CD4-positive, alpha-beta T cell treated with Interleukin-15 for 4 hours (primary cell): Measurements from ENCODE around the gene HMGB2.

ENCODE experiments used
- DNase-seq: peaks from one replicate; pipeline ENCODE4 v3.0.0-alpha.2; 2020; ENCODE audit warnings: low spot score

HMGB2 gene

DNA sequence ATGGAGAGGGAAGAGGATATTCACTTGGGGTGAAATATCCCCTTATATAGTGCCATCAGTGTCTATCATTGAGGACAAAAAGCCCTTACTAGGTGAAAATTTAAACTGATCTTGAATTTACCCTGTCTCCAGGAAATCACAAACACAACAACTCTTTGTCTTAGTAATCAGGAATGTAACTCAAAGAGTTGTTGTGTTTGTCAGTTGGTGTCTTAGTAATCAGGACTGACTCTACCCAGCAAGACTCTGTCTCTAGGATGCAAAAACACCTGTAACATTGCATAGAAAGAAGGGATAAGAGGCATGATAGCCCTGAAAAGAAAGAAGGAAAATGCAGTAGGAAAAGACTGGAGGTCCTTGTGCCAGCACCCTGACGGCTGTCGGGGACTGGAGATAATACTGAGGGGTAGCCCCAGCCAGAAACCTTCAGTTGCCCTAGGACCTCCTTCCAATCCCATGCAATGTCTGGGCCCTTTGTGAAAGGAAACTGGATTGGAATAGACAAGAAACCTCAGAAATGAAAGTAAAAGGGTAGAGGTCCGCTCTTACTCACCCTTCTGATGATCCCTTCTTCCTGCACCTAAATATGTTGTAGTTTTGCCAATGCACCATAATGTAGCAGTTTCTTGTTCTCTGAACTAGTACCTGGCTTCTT lies 45.3 kb downstream of the HMGB2 start:
- no peak for DNase-seq

DNA sequence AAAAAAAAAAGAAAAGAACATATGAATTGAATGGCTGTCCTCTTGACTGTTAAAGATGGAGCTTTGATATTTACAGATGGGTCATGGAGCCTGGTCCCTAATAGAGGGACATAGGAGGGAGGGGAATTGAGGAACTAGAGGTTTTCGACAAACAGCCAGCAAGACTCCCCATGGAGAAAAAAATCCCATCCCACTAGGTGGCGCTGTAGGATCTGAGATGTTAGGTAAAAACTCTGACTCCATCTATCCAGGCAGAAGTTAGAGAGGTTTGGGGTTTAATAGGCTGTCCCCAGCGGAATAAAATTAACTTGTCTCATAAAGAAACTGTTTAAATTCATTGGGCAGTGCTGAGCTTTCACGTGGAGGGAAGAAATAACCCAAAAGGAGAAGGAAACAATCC lies 45.9 kb downstream of the HMGB2 start:
- peak; percentile 66 for DNase-seq

DNA sequence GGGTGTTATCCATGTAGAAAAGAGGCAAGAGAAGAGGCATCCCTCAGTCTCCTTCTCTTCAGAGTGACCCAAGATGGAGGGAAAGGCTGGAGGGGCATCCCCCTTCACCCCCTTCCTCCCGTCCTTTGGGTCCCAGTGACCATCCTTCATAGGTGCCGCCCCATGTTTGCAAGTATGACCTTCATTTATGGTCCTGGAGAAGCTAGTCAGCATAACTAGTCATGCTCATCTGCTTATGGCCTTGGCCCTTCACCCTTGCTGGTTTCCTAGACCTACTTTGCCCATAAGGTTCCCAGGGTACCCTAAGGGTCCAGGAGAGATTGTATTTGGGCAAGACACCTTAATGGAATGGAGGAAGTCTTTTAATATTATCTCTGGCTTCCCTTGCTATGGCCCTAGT lies 46.7 kb downstream of the HMGB2 start:
- DNase-seq: no peak

- no peak for DNase-seq
Observed at GRCh38 chr4:173284463-173284862, 49.7 kb downstream of the HMGB2 start.

DNA sequence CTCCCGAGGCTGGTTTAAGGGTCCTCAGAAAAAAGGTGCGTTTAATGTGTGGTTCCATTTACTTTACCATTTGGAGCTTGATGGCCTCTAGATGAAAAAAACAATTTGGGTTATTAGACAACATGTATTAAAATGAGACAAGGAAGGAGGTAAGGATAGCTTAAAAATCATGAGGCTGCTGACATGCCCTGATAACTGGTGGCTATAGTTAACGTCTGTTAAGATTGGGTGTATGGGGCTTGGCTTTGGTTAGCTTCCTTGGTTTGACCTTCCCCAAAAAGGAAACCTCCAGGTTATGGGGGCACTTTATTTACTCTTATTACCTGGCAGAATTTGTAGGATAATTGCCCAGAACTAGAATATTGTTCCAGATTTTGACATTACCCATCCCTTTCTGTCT lies 51.5 kb downstream of the HMGB2 start:
- DNase-seq: no peak

GRCh38 chr4:173282256-173282562 lies 51.9 kb downstream of the HMGB2 start:
- DNase-seq: no peak

- DNase-seq: no peak
Observed at GRCh38 chr4:173281406-173282255, 52.5 kb downstream of the HMGB2 start.
